GM19395 (cell line): ENCODE measurements around the gene RWDD3.

Source experiments
- ATAC-seq: cut with Tn5 transposase; IDR thresholded peaks from one replicate; pipeline ENCODE4 v1.9.1; 2021; ENCODE audit warnings: mild to moderate bottlenecking, moderate library complexity; ENCODE audit not compliant: unreplicated experiment

The RWDD3 gene, protein sequence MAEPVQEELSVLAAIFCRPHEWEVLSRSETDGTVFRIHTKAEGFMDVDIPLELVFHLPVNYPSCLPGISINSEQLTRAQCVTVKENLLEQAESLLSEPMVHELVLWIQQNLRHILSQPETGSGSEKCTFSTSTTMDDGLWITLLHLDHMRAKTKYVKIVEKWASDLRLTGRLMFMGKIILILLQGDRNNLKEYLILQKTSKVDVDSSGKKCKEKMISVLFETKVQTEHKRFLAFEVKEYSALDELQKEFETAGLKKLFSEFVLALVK

DNA sequence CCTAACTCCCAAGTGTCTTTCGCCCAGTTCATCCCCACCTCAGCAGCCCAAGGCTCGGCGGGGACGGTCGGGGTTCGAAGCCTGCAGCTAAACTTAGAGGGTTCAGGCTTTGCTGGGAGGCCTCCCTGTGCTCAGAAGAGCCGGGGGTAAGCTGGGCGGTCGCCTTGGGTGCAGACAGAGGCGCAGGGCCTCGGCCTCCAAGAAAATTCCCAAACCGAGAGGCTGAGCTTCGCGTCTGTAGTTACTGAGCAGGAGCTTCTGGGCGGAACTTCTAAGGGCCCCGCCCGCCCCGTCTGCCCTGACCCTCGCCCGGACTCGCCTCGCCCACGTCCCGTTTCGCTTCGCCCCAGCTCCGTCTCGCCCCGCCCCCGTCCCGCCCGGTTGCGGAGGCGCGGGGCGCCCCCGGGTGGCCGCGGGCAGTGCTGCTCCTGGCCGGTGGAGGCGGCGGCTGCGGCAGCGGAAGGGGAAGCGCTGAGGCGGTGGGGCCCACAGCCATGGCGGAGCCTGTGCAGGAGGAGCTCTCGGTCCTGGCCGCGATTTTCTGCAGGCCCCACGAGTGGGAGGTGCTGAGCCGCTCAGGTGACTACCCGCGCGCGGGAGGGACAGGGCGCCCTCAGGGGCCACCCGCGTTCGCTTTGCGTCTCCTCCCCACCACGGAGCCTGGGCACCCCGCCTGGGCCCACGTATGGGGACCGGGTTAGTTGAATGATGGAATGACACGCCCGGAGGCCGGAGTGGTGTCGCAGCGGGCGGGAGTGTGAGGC lies at the start of gene RWDD3:
TSS of gene RWDD3 (plus strand) at position 474 of the 764 bp plus-strand sequence. CDS start at position 495, 21 bp downstream.
- ATAC-seq: peak; percentile 95

DNA sequence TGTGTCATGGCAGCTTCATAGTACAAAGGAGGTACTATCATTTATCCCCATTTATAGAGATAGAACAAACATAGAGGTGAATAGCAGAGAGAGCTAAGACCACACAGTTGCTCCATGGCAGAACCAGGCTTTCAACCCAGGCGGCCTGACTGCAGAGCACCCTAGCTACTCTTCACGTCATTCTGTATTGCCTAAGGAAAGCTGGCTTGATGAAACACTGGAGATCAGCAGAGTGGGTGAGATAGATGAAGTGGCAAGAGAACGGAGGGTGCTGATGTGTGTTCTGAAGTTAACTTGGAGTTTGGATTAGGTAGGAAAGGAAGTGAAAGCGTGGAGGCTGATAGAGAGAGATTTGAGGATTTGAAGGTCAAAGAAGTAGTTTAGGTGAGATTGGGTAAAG lies 47.9 kb upstream of the RWDD3 start:
- ATAC-seq: no peak

DNA sequence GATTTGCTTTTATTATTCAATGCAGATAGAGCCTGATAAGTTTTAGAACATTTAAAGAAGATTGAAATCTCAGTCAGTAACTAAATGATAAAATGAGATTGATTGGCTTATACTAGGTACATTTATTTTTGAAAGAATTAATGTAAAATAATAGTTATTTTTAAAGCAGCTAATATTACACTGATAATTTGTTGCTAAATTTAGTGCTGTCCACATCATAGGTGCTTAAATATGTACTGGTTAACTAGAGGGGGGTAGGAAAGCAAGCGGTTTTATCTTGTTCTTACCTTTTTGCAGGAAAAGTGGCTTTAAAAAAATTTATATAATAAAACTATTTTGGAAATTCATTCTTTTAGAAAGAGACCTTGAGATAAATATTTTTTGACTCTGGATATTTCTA lies 40.4 kb upstream of the RWDD3 start:
- ATAC-seq: no peak

DNA sequence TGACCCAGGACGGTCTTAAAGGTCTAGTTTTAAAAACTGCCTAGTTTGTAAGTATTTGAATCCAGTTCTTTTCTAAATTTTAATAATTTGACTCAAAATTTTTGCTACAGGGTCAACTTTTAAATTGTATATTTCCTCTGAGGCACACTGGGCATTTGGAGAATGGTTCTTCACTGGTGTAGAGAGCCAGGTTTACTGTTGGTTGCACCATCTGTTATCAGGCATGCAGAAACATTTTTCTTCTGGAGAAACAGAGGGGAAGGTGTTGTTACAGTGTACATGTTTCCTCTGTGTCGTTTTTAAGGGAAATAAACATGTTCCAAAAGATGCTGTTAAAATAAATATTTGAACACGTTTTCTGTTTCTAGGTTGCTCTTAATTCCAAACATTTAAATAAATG lies 39.0 kb upstream of the RWDD3 start:
- no peak for ATAC-seq

DNA sequence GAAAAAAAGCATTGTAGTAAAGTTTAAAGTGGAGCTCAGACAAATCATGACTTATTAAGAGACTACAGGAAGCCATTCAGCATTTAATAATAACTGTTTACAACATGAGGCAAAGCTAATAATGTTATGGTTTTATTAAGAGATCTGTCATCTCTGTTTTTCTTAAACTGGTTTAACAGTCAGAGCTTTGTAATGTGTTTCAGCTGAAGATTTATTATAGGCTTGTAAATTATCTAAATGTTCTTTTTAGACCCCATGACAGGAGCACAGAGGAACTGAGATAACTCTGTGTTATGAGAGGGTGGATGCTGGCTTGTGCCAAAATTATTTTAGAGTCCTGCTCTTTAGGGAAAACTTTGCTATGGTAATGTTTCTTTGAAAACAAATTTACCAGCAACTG lies 38.0 kb upstream of the RWDD3 start:
- no peak for ATAC-seq

DNA sequence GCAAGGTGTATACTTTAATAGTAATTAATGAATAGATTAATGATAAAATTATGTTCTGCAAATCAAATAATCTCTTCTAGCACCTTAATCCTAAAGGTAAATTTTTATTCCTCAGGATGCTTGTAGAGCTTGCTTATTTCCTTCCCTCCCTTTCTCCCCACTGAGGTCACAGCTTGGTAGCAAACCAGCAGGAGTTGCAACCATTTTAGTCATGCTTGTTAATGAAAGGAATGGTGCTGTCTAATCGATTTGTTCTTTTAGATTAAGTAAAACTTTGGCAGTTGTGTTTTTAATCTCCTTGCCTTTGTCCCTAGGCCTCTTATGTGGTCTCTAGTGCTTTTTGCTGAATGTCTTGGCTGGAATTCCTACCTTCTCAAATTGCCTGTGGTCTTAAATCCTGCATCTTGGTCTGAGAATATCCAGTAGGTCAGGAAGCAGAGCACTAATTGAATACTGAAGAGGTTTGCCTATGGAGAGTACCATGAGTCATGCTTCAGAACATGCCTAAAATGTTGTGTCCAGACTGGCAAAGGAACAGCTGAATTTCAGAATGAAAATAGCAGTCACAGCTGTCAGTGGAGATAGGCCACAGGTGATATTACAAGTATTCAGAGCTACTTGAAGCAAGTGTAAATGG lies 36.3 kb upstream of the RWDD3 start:
- no peak for ATAC-seq

DNA sequence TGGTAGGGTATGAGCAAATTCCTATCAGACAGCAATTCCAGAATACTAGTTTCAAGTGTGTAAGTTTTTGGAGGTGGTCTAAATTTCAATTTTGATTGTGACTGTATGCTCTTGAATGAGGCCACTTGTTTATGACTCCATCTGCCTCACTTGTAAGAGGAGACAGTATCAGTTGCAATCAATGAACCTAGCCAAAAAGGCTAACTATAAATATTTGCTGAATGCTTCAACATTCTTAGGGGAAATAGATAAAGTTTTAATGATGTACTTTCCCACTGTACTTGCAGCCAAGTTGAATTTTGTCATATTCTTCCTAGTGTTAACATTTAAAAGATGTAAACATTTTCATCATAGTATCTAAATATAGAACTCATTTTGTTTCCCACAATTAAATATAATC lies 32.1 kb upstream of the RWDD3 start:
- ATAC-seq: no peak

DNA sequence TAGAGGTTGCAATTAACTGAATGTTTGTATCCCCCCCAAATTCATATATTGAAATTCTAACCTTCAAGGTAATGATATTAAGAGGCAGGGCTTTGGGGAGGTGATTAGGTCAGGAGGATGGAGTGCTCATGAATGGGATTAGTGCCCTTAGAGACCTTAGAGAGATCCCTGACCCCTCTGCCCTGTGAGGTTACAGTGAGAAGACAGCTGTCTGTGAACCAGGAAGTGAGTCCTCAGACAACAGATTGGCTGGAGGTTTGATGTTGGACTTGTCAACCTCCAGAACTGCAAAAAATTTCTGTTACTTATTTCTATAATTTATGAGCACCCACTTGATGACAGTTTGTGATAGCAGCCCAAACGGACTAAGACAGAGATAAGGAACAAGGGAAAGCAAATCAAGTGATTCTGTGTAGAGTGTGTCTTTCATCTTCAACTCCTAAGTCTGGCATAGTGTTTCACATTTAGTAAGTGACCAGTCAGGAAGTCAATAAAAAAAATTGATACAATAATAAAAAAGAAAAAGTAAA lies 30.0 kb upstream of the RWDD3 start:
- no peak for ATAC-seq

DNA sequence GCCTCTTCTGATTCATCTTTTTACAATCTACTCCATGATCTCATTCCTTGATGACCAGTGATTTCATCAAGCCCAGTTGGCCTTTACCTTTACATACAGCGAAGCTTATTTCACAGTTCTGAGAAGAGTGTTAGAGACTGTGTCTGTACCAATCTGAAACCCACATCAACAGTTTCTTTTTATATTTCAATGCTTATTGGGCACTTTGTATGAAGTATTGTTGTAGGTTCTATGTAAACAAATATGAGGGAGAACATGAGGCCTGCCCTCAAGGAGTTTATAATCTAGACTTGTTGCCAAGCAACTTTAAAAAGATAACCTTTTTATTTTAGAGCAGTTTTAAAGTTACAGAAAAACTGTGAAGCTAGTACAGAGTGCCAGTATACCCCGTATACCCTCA lies 27.5 kb upstream of the RWDD3 start:
- no peak for ATAC-seq

DNA sequence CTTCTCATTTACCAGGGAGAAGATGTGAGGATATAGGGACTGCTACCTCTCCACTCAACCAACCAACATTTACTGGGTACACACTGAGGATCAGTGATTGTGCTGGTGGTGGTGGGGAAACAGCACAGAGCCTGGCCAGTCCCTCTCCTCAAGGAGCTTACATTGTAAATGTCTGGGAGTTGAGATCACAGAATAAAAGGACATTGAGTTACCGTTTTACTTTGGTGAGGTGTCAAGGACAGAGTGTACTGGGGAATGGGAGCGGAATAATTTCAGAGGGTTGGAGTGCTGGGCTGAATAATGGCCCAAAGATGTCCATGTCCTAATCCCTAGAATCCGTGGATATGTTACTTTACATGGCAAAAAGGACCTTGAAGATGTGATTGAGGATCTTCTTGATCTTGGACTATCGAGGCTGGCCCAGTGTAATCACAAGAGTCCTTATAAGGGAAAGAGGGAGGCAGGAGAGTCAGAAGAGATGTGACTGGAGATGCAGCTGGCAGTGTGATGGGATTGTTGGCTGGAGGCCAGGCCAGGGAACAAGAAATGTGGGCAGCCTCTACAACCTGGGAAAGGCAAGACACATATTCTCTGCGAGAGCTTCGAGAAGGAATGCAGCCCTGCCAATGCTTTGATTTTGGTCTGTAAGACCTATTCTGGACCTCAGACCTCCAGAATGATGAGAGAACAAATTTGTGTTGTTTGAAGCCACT lies 26.6 kb upstream of the RWDD3 start:
- no peak for ATAC-seq

DNA sequence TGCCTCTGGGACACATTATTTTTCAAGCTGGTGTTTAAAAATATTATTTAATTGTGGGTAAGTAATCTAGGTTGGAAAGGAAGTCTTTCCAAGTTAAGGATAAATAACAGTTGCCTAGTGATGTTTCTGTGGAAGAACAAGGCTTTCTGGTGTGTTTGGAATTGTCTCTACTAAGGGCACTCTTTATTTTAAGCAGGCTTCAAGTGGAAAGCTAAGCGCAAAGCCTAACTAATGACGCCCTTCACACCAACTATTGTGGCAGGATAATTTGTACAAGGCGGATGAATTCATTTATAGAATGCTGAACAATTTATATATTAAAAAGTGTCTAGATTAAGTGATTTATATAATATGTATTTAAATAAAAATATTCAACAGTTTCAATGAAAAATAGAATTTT lies 25.1 kb upstream of the RWDD3 start:
- no peak for ATAC-seq

DNA sequence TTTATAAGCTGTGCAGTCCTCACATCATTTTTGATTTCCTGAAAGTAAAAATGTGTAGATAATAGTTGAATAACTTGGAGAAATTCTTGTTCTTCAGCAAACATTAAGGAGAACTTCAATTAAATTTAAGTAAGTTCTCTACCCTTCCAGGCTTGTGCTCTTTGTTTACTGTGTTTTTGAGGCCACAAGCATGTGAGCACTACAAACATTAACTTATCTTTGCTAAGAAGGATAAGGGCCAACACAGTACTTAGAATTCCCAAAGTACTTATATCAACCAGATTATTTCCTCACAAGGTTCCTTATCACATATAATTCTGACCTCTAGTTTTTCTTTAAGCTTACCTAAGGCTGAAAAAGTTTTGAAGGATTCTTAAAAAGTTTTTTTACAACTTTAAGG lies 24.7 kb upstream of the RWDD3 start:
- ATAC-seq: no peak

DNA sequence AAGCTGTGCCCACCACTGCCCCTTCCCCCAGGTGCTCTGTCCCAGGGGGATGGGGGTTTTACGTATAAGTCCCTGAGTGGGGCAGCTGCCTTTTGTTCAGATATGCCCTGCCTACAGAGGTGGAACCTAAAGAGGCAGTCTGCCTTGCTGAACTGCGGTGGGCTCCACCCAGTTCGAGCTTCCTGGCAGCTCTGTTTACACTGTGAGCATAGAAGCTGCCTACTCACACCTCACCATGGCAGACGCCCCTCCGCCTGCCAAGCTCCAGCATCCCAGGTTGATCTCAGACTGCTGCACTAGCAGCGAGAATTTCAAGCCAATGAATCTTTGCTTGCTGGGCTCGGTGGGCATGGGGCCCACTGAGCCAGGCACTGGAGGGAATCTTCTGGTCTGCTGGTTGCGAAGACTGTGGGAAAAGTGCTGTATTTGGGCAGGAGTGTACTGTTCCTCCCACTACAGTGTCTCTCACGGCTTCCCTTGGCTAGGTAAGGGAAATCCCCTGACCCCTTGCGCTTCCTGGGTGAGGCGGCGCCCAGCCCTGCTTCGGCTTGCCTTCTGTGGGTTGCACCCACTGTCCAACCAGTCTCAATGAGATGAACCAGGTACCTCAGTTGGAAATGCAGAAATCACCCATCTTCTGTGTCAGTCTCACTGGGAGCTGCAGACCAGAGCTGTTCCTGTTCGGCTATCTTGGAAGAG lies 17.6 kb upstream of the RWDD3 start:
- ATAC-seq: no peak

DNA sequence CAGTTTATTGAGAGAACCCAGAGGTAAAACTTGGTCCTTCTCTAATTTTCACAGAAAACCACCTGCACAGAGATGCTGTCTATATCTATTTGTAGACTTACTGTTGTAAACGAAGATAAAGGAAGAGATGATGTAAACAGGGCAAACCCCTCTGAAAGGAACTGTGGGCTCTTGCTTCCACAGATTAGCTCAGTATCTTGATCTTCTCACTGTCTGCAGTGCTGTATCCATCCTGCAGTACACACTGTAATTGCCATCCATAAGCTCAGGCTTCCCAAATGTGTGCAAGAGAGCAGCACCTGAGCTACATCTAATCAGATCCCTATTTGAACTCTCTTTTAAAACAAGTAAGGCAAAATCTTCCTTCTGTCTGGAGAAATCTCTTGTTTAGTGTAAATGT lies 16.6 kb upstream of the RWDD3 start:
- no peak for ATAC-seq

DNA sequence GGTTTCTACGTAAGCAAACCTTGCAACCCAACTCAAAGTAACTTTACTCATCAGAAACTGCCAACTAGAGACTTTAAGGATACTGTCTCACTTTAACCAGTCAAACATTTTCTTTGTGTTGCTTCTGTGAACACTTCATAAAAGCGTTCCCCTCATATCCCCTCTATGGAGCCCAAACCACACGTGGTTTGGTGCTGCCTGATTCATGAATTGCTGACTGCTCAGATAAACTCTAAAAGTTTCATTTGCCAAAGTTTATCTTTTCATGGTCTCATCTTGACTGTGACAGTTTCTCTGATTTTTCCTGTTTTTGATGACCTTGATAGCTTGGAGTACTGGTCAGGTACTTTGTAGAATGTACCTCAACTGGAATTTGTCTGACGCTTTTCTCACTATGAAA lies 14.6 kb upstream of the RWDD3 start:
- ATAC-seq: no peak

DNA sequence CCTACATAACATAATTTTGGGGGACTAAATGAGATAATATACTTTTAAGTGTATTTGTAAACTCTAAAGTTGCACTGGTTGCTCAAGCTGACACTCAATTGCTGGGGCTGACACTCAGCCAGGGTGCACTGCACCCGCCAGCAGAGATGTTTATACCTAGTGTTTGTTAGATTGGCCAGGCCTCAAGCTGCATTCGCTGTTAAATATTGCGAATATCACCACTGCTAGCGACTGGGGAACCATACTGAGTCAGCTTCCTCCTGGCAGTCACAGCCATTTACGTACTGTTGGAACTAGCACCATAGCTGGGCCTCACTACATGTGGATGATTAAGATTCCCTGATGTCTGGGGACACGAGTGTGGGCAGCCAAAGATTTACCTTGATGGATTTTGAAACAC lies 12.7 kb upstream of the RWDD3 start:
- no peak for ATAC-seq

DNA sequence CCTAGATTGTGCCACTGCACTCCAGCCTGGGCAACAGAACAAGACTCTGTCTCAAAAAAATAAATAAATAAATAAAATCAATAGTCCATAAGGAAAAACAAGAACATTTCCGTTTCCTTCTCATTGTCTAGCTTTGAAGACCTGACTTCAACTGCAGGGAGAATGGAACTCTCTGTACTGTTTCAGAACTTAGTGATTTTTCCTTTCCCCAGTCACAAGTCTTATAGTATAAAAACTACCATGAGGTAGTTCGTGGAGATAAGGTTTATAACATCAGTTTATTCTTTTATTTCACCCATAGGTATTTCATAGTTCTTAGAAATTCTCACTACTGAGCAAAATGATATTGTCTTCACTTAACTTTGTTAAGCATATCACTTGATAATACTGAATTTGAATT lies 11.4 kb upstream of the RWDD3 start:
- ATAC-seq: no peak

DNA sequence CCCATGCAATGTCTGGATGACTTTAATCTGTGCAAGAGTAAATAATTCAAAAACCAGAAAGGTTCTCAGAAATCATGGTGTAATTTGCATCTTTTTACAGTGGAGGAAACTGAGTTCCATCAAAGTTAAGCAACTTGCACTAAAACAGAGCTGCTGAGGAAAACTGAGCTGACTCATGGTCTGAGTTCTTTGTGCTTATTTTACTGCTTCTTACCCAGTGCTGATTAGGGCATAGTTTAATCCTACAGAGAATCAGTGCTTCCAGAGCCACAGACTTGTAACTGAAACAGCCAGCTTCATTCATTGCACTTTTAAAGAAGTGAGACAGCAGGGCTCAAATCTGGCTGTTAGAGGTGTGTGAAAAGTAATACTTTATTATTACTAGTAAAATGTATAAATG lies 10.9 kb upstream of the RWDD3 start:
- ATAC-seq: no peak

DNA sequence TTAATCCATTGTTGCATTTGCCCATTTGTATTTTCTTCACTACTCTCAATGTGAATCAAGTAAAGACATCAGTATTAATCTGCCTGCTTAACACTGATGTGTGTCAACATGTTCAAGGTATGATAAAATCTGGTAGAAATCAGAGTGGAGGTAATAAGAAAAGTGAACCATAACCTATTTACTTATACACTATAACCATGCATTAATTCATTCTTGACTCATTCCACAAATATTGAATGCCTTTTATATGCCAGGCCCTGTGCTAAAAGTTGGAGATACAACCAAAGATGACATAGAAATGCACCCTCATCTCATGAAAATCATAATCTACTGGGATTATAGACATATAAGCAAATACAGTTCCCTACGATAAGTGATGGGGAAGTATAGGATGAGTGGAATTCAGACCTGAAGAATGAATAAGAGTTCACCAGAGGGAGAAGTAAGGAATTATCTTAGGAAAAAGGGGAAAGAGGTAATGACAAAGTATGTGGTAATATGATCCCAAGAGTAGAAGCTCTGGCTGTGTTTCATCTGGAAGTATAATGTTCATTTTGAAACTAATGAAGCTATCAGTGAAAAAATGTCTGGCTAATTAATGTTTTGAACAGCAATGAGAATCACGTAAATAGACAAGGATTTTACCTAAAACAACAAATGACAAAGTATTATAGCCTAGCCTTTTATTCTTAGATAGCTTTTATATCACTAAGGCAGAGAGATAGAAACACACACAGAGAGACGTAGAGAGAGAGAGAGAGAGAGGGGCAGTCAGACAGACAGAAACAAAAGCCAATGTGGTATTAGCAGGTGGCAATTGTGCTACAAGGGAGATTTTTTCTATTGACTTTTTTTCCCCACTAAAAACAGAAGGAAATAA lies 7.0 kb upstream of the RWDD3 start:
- ATAC-seq: no peak

DNA sequence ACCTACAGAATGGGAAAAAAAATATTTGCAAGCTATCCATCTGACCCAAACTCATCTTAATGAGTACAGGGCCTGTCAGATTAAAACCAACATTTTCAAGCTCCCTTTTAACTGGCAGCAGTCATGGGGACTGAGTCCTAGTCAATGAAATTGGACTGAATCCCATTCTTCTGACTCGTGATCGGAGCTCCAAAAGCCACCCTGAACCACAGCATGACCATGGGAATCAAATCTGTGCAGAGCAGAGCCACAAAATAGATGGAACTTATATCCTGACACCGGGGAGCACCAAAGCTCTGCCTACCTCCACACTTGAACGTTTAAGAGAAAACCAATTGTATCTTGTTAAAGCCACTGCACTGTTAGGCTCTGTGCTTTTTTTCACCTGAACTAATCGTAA lies 5.0 kb upstream of the RWDD3 start:
- ATAC-seq: no peak
